SKM-1 (cell line): ENCODE results near the gene ACTL6B.

Source experiments
- DNase-seq: peaks from one replicate; lab custom pipeline; 2025; ENCODE audit not compliant: unreplicated experiment; lab: John Stamatoyannopoulos, UW

ACTL6B gene

DNA sequence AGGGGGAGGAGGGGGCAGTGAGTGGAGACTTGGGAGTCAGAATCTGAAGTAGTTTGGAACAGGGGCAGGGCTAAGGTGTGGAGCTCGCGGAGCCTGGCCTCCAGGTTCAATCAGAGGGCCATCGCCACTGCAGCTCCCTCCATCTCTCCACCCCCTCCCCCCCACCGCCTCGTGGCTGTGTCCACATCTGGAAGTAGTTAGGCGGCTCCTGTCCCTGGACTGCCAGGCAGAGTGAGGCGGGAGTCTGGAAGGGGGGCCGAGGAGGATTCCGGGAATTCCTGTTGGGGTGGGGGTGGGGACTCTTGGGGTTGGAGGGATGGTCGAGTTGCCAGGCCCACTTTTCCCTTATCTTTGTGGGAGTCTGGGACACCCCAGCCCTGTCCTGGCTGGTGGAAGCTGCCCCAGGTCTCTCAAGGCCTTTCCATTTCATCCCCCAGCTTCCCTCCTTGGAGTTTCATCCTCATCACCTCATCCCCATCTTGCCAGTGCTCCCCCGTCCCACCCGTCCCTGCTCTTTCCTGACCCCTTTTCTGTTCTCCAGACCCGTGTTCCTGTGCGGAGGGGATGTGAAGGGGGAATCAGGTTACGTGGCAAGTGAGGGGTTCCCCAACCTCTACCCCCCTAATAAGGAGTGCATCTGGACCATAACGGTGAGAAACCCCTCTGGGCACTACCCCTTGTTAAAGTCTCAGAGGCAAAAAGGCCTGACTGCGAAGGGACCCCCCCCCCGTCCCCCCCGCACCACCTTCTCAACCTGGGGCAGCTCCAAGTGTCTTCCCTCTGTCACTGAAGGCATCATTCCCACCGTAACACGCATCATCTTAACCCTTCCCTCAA is 53.1 kb downstream of the ACTL6B start:
- no peak for DNase-seq

- no peak for DNase-seq
Measured at GRCh38 chr7:100600730-100601038, 55.6 kb downstream of the ACTL6B start.

DNA sequence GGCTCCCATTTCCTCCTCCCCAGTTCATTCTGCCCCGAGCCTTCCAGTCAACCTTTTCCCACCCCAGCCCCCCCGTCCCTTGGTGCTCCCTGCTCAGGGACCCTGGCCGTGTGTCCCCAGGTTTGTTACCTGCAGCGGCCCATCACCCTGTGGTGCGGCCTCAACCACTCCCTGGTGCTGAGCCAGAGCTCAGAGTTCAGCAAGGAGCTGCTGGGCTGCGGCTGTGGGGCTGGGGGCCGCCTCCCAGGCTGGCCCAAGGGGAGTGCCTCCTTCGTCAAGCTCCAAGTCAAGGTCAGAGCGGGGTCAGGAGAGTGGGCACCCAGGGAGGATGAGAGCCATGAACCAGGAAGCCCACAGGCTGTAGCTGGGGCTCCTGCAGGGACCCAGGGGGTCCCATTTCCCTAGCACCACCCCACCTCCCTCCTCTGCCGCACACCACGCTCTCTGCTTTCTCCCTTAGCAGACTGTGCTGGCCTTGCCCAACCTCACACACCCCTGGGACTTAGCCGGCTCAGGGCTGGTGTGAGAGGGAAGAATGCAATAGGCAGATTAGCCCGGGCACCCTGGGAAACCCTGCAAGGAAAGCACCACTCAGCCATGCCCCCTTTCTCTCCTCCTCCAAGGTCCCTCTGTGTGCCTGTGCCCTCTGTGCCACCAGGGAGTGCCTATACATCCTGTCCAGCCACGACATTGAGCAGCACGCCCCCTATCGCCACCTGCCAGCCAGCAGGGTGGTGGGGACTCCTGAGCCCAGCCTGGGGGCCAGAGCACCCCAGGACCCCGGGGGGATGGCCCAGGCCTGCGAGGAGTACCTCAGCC is 56.1 kb downstream of the ACTL6B start:
- no peak for DNase-seq

- DNase-seq = no peak
Measured at GRCh38 chr7:100598425-100598824, 57.8 kb downstream of the ACTL6B start.

GRCh38 chr7:100595188-100595587 is 61.1 kb downstream of the ACTL6B start:
- DNase-seq = no peak
